Measurements from ENCODE around the gene OARD1. TPM values are rescaled to one million over a fixed set of nuclear protein-coding genes. Genes with fewer than 3 reads are reported as not detected.
"Not testable (repeated sequence)": the region's sequence is repeated elsewhere in the genome, so short reads cannot be mapped to it uniquely, and the experiment has no call there.

The OARD1 gene
- total and polyA plus RNA-seq, 2 of the 8 experiments (the other 6 are each of a cell fraction or from before 2014, with no cell fraction given) = 16.8 to 35.8 TPM

DNA sequence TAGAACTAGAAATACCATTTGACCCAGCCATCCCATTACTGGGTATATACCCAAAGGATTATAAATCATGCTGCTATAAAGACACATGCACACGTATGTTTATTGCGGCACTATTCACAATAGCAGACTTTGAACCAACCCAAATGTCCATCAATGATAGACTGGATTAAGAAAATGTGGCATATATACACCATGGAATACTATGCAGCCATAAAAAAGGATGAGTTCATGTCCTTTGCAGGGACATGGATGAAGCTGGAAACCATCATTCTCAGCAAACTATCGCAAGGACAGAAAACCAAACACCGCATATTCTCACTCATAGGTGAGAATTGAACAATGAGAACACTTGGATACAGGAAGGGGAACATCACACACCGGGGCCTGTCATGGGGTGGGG, 56.3 kb downstream of the OARD1 start:
- H4K5ac ChIP-seq (ENCODE audit: insufficient read length, low read depth, low read length); H3K23ac ChIP-seq (ENCODE audit: insufficient read length); H3K36me3 ChIP-seq (ENCODE audit: control insufficient read depth in 2 of 4, insufficient read depth in 4 of 4, low read length in 3 of 4); FAIRE-seq; H4K8ac ChIP-seq (ENCODE audit: extremely low read depth, insufficient read depth, low read length); H3K23me2 ChIP-seq (ENCODE audit: low read depth, low read length); H3K9me3 ChIP-seq (ENCODE audit: insufficient read depth in 2 of 2, low read depth in 1 of 2, low read length in 1 of 2); DNase-seq (ENCODE audit: low read depth in 1 of 2, low spot score in 2 of 2); H3K4me1 ChIP-seq (replicated peaks in 1 of 4; ENCODE audit: control insufficient read depth in 3 of 4, insufficient read depth in 4 of 4, low read length in 3 of 4); H3K56ac ChIP-seq (replicated peaks; ENCODE audit: insufficient read length, low read depth, low read length); H3K79me1 ChIP-seq (ENCODE audit: low read depth, low read length); H3K4me2 ChIP-seq (ENCODE audit: insufficient read depth in 1 of 2, low read depth in 2 of 2, low read length in 2 of 2); H3K9ac ChIP-seq (replicated peaks in 1 of 4; ENCODE audit: extremely low read depth in 1 of 4, low read depth in 3 of 4, low read length in 3 of 4); H2BK120ac ChIP-seq (replicated peaks; ENCODE audit: low read depth, low read length); H3K4ac ChIP-seq (replicated peaks; ENCODE audit: insufficient read length, low read depth, low read length); H2BK12ac ChIP-seq (ENCODE audit: low read depth, low read length); H3K79me2 ChIP-seq (ENCODE audit: control insufficient read depth in 1 of 2, insufficient read depth in 2 of 2, low read length in 2 of 2); H3K14ac ChIP-seq (ENCODE audit: insufficient read length); H2BK15ac ChIP-seq (ENCODE audit: low read length); H3K27me3 ChIP-seq (replicated peaks in 1 of 4; ENCODE audit: control insufficient read depth in 3 of 4, extremely low read depth in 1 of 4, insufficient read depth in 3 of 4, low read length in 3 of 4); H4K91ac ChIP-seq (replicated peaks; ENCODE audit: insufficient read length, low read length); H2AK5ac ChIP-seq (ENCODE audit: low read depth, low read length); H3K27ac ChIP-seq (ENCODE audit: low read depth, low read length); H2BK20ac ChIP-seq (ENCODE audit: low read length); H3K4me3 ChIP-seq (ENCODE audit: extremely low read depth in 1 of 4, insufficient read depth in 2 of 4, low read depth in 3 of 4, low read length in 4 of 4); POLR2A ChIA-PET (ENCODE audit: partially characterized antibody); H2BK5ac ChIP-seq (ENCODE audit: low read depth, low read length); H4K20me1 ChIP-seq (replicated peaks in 1 of 2; ENCODE audit: control insufficient read depth in 1 of 2, insufficient read depth in 2 of 2, low read length in 2 of 2); H3K18ac ChIP-seq (ENCODE audit: extremely low read depth, low read length); H2AFZ ChIP-seq (ENCODE audit: low read length): not testable (repeated sequence)
- CTCF ChIA-PET (ENCODE audit: partially characterized antibody) = interaction anchor here (4.8 kb wide), 1 partner anchor 12 kb away, joined by 37 read pairs; no protein-coding TSS in a partner anchor
- WGBS, 2 experiments (ENCODE audit: extremely low coverage in 1 of 2, insufficient coverage in 1 of 2, insufficient read length in 1 of 2, insufficient replicate concordance in 2 of 2, low coverage in 1 of 2, low lambda C conversion rate in 2 of 2, missing lambda C conversion rate in 1 of 2) = 92% methylated on average over 5 of the region's 5 CpGs; no CpG with 5 or more reads in 1 of the 2 experiments
